Caco-2 (cell line): ENCODE measurements around the gene ITGA2B. TPM values are rescaled to one million over a fixed set of nuclear protein-coding genes. Genes with fewer than 3 reads are reported as not detected.

ENCODE experiments used
- BruUV-seq: library from RNA; stranded (reverse); fragments of 400-500 nt; replicated peaks from 2 replicates; lab custom pipeline; 2021; lab: Mats Ljungman, UMichigan
- CTCF ChIA-PET: fragments of 300-600 bp; sonication (Branson Sonifier 250); formaldehyde crosslinking; loops from one replicate; lab custom pipeline; 2022; ENCODE audit warnings: antibody characterized with exemption; lab: Charles Lee
- POLR2A ChIA-PET: fragments of 300-600 bp; sonication (Branson Sonifier 250); formaldehyde crosslinking; loops from one replicate; lab custom pipeline; 2022; ENCODE audit warnings: antibody characterized with exemption; lab: Charles Lee
- DNase-seq, 2 experiments: peaks; one replicate each; pipeline versions ENCODE4 v3.0.0 to v3.0.0-alpha.2; 2020 to 2022
- H3K27me3 ChIP-seq: replicated peaks from 2 replicates; pipeline ENCODE4 v1.6.0; 2011; ENCODE audit warnings: low read length; ENCODE audit not compliant: control insufficient read depth, insufficient read depth
- H3K36me3 ChIP-seq: 2 replicates; pipeline ENCODE4 v1.5.1; 2011; ENCODE audit warnings: low read length; ENCODE audit not compliant: control insufficient read depth, insufficient read depth
- H3K4me1 ChIP-seq: fragments of 250-450 bp; sonication (Bioruptor Pico); 2 replicates; pipeline ENCODE4 v1.5.1; 2020; ENCODE audit warnings: mild to moderate bottlenecking
- H3K4me3 ChIP-seq: 2 replicates; pipeline ENCODE4 v1.5.1; 2011; ENCODE audit warnings: low read depth, mild to moderate bottlenecking, control low read depth, low read length
- H3K9me3 ChIP-seq: fragments of 250-450 bp; sonication (Bioruptor Pico); 2 replicates; pipeline ENCODE4 v1.5.1; 2020; ENCODE audit warnings: mild to moderate bottlenecking, moderate library complexity
- H3K27ac Mint-ChIP-seq: one replicate; pipeline ENCODE4 v1.8.0; 2022; ENCODE audit warnings: mixed read lengths; ENCODE audit not compliant: unreplicated experiment
- H3K27me3 Mint-ChIP-seq: one replicate; pipeline ENCODE4 v1.8.0; 2022; ENCODE audit warnings: mixed read lengths; ENCODE audit not compliant: insufficient read depth, unreplicated experiment
- H3K36me3 Mint-ChIP-seq: one replicate; pipeline ENCODE4 v1.8.0; 2022; ENCODE audit warnings: mild to moderate bottlenecking, mixed read lengths; ENCODE audit not compliant: insufficient read depth, unreplicated experiment
- H3K4me1 Mint-ChIP-seq: one replicate; pipeline ENCODE4 v1.8.0; 2022; ENCODE audit warnings: low read depth, mixed read lengths; ENCODE audit not compliant: unreplicated experiment
- H3K4me3 Mint-ChIP-seq: one replicate; pipeline ENCODE4 v1.8.0; 2022; ENCODE audit warnings: mild to moderate bottlenecking, moderate library complexity, mixed read lengths; ENCODE audit not compliant: unreplicated experiment
- H3K9me3 Mint-ChIP-seq: one replicate; pipeline ENCODE4 v1.8.0; 2022; ENCODE audit warnings: mixed read lengths; ENCODE audit not compliant: unreplicated experiment
- CTCF ChIP-seq, 2 experiments: fragments of 200-600 bp in 1 of 2; IDR thresholded peaks; 1 replicate in 1 of 2; 2 replicates in 1 of 2; pipeline versions ENCODE4 v1.5.1 to v1.8.0; 2011 to 2022; ENCODE audit warnings: antibody characterized with exemption in 1 of 2, control low read depth in 1 of 2, inconsistent platforms in 1 of 2, low read depth in 1 of 2, low read length in 1 of 2, mild to moderate bottlenecking in 1 of 2, moderate library complexity in 1 of 2; ENCODE audit not compliant: insufficient read depth in 1 of 2, severe bottlenecking in 1 of 2, unreplicated experiment in 1 of 2
- intact Hi-C: fragments of 100-400 bp; cut with micrococcal nuclease; formaldehyde crosslinking; loops from one replicate; pipeline ENCODE4 v1.10.0; 2022; ENCODE audit not compliant: unreplicated experiment
- total RNA-seq: library from RNA; stranded (reverse); gene quantifications from 2 replicates; pipeline ENCODE4 v1.2.3, GENCODE V29; 2022

ITGA2B gene
- total RNA-seq, 1 experiment from 2014 or later: 6.9 TPM

DNA sequence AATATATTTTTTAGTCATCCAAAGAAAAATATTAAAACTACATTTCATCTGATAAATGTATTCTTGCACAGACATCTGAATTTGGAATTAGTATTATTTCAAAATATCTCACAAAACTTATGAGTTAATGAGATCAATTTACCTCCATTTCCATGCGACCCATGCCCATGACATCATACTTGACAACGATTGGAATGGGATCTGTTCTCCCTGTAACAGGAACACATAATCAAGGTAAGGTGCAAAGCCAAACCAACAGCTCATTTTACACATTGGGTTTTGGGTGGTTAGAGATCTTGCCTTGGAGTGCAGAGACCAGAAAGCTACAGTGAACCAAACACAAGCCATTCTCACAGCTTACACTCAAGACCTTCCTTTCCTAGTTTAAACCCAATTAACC, 46.9 kb upstream of the ITGA2B start:
- Mint-ChIP-seq H3K27ac (no peak overlapping the region), H3K4me1 (peaks cover 10% of the 10 kb centered on the region), H3K27me3 (no peaks in the 10 kb centered on the region), H3K4me3 (no peak overlapping the region), H3K9me3 (no peaks in the 10 kb centered on the region), H3K36me3 (peaks cover 38% of the 10 kb centered on the region)
- Histone ChIP-seq H3K36me3 (peaks cover 2% of the 10 kb centered on the region; the same call in 1 of the 2 replicates), H3K27me3 (no peaks in the 10 kb centered on the region), H3K4me1 (0 out of 2 replicates have a peak, but pooled peaks cover 6% of the 10 kb centered on the region), H3K9me3 (no peaks in the 10 kb centered on the region), H3K4me3 (no peak overlapping the region)
- CTCF ChIA-PET: interaction anchor here (0.7 kb wide), 1 partner anchor 433 kb away, joined by 4 read pairs; no protein-coding TSS in a partner anchor
- no TSS peak for BruUV-seq
- intact Hi-C loops: no loop called here
- no peak for TF ChIP-seq CTCF (IDR thresholded peaks at IDR 0.05; ENCODE audit: insufficient read depth in 1 of 2, low read depth in 1 of 2, low read length in 1 of 2, severe bottlenecking in 1 of 2, unreplicated experiment in 1 of 2)
- POLR2A ChIA-PET: interaction anchor here (0.6 to 0.8 kb wide), 3 partner anchors 42 to 250 kb away, joined by 3 to 12 read pairs (median 3); partner anchors contain the start of gene TMUB2
- no peak for DNase-seq

- H3K4me3 ChIP-seq: no peak overlapping the region
- BruUV-seq: no TSS peak
- H3K27me3 ChIP-seq: no peaks in the 10 kb centered on the region
- CTCF ChIA-PET: no interaction called here
- DNase-seq: no peak
- H3K4me1 Mint-ChIP-seq: peaks cover 10% of the 10 kb centered on the region
- no peaks in the 10 kb centered on the region for H3K9me3 Mint-ChIP-seq
- H3K4me3 Mint-ChIP-seq: no peak overlapping the region
- POLR2A ChIA-PET: no interaction called here
- intact Hi-C loops: no loop called here
- H3K9me3 ChIP-seq: no peaks in the 10 kb centered on the region
- H3K36me3 Mint-ChIP-seq: peaks cover 49% of the 10 kb centered on the region
- no peak for TF ChIP-seq CTCF (IDR thresholded peaks at IDR 0.05; ENCODE audit: insufficient read depth in 1 of 2, low read depth in 1 of 2, low read length in 1 of 2, severe bottlenecking in 1 of 2, unreplicated experiment in 1 of 2)
- peaks cover 2% of the 10 kb centered on the region; the same call in 1 of the 2 replicates for H3K36me3 ChIP-seq
- 0 out of 2 replicates have a peak, but pooled peaks cover 6% of the 10 kb centered on the region for H3K4me1 ChIP-seq
- peak overlapping the region; percentile 12 for H3K27ac Mint-ChIP-seq
- H3K27me3 Mint-ChIP-seq: no peaks in the 10 kb centered on the region
These were observed 43.1 kb upstream of the ITGA2B start for GRCh38 chr17:44432254-44433157.

GRCh38 chr17:44424828-44425461, 35.5 kb upstream of the ITGA2B start:
- intact Hi-C loops: no loop called here
- Mint-ChIP-seq H3K4me1 (peaks cover 23% of the 10 kb centered on the region), H3K27me3 (no peaks in the 10 kb centered on the region), H3K4me3 (no peak overlapping the region), H3K9me3 (no peaks in the 10 kb centered on the region), H3K36me3 (peaks cover 38% of the 10 kb centered on the region), H3K27ac (no peak overlapping the region)
- H3K4me3 ChIP-seq: no peak overlapping the region
- no peaks in the 10 kb centered on the region for H3K27me3 ChIP-seq
- no peaks in the 10 kb centered on the region for H3K36me3 ChIP-seq
- ChIA-PET POLR2A (interaction anchor here (0.9 kb wide), 1 partner anchor 9 kb away, joined by 3 read pairs; no protein-coding TSS in a partner anchor), CTCF (interaction anchor here (1.1 to 1.4 kb wide), 2 partner anchors 79 to 99 kb away, joined by 4 read pairs; partner anchors contain the start of gene GRN)
- no peak for TF ChIP-seq CTCF (IDR thresholded peaks at IDR 0.05; ENCODE audit: insufficient read depth in 1 of 2, low read depth in 1 of 2, low read length in 1 of 2, severe bottlenecking in 1 of 2, unreplicated experiment in 1 of 2)
- H3K9me3 ChIP-seq: no peaks in the 10 kb centered on the region
- no TSS peak for BruUV-seq
- H3K4me1 ChIP-seq: peaks cover 24% of the 10 kb centered on the region
- no peak for DNase-seq
